Raji (cell line): ENCODE results near the gene INHA.

ENCODE experiments used
- POLR2A ChIP-seq: IDR thresholded peaks from 2 replicates; pipeline ENCODE4 v1.6.1; 2011; ENCODE audit warnings: low read depth, low read length, control low read depth; ENCODE audit not compliant: insufficient read depth

The INHA gene

GRCh38 chr2:219622472-219622871, 50.4 kb downstream of the INHA start:
- TF ChIP-seq POLR2A: no peak

- TF ChIP-seq POLR2A: no peak
These were observed 52.5 kb downstream of the INHA start for GRCh38 chr2:219624565-219624964.

GRCh38 chr2:219625179-219625578, 53.1 kb downstream of the INHA start:
- TF ChIP-seq POLR2A: no peak
